ENCODE measurements around the gene DSTYK.

GRCh38 chr1:205230982-205231381, 19.5 kb upstream of the DSTYK start:
- TF ChIP-seq GATA2 (IDR thresholded peaks at IDR 0.05; ENCODE audit: low read depth, low read length) (no peak), GATA3 (IDR thresholded peaks at IDR 0.05; ENCODE audit: low read depth, low read length) (no peak)

Data from SH-SY5Y (cell line).